CD8-positive, alpha-beta memory T cell (primary cell): ENCODE results near the gene MYMX. TPM values are rescaled to one million over a fixed set of nuclear protein-coding genes. Genes with fewer than 3 reads are reported as not detected.

Experiments used
- CTCF ChIA-PET: fragments of 350-600 bp; sonication (Branson Sonifier 250); formaldehyde crosslinking; loops from one replicate; lab custom pipeline; 2021; ENCODE audit warnings: antibody characterized with exemption; lab: Charles Lee
- POLR2A ChIA-PET: fragments of 350-600 bp; sonication (Branson Sonifier 250); formaldehyde crosslinking; loops from one replicate; lab custom pipeline; 2021; ENCODE audit warnings: antibody characterized with exemption; lab: Charles Lee
- DNase-seq, 5 donors: peaks; one replicate each; pipeline versions ENCODE4 v3.0.0 to v3.0.0-alpha.2; 2020 to 2022; ENCODE audit warnings: mixed read lengths in 1 of 5
- H3K27ac ChIP-seq: one replicate; pipeline ENCODE4 v1.7.0; 2013; ENCODE audit warnings: low read depth, mild to moderate bottlenecking, low read length, moderate library complexity
- H3K27me3 ChIP-seq: 2 replicates; pipeline ENCODE4 v1.7.0; 2013; ENCODE audit warnings: low read length, mild to moderate bottlenecking; ENCODE audit not compliant: insufficient read depth, poor library complexity, severe bottlenecking
- H3K36me3 ChIP-seq: 2 replicates; pipeline ENCODE4 v1.7.0; 2013; ENCODE audit warnings: mild to moderate bottlenecking, low read length, moderate library complexity; ENCODE audit not compliant: insufficient read depth
- H3K4me1 ChIP-seq: 2 replicates; pipeline ENCODE4 v1.7.0; 2013; ENCODE audit warnings: mild to moderate bottlenecking, low read length, moderate library complexity; ENCODE audit not compliant: insufficient read depth
- H3K4me3 ChIP-seq: 2 replicates; pipeline ENCODE4 v1.7.0; 2013; ENCODE audit warnings: mild to moderate bottlenecking, low read length
- H3K9me3 ChIP-seq: 2 replicates; pipeline ENCODE4 v1.7.0; 2013; ENCODE audit warnings: mild to moderate bottlenecking, low read length
- H3K27ac Mint-ChIP-seq, 8 donors: one replicate each; pipeline ENCODE4 v1.8.0; 2020 to 2021; ENCODE audit warnings: mixed read lengths in 8 of 8, mild to moderate bottlenecking in 6 of 8, inconsistent platforms in 3 of 8, moderate library complexity in 3 of 8
- H3K27me3 Mint-ChIP-seq, 2 donors: one replicate each; pipeline ENCODE4 v1.8.0; 2020 to 2021; ENCODE audit warnings: mixed read lengths in 2 of 2, mild to moderate bottlenecking in 1 of 2, moderate library complexity in 1 of 2
- H3K36me3 Mint-ChIP-seq, 3 donors: one replicate each; pipeline ENCODE4 v1.8.0; 2020 to 2021; ENCODE audit warnings: mixed read lengths in 3 of 3, inconsistent platforms in 1 of 3, mild to moderate bottlenecking in 1 of 3
- H3K4me1 Mint-ChIP-seq, 3 donors: one replicate each; pipeline ENCODE4 v1.8.0; 2020 to 2021; ENCODE audit warnings: mixed read lengths in 3 of 3, inconsistent platforms in 1 of 3, mild to moderate bottlenecking in 1 of 3
- H3K4me3 Mint-ChIP-seq, 7 donors: one replicate each; pipeline ENCODE4 v1.8.0; 2020 to 2021; ENCODE audit warnings: mixed read lengths in 7 of 7, mild to moderate bottlenecking in 6 of 7, moderate library complexity in 4 of 7, inconsistent platforms in 2 of 7
- H3K9me3 Mint-ChIP-seq, 5 donors: one replicate each; pipeline ENCODE4 v1.8.0; 2020 to 2022; ENCODE audit warnings: mixed read lengths in 5 of 5, mild to moderate bottlenecking in 3 of 5, moderate library complexity in 2 of 5, inconsistent platforms in 1 of 5
- polyA plus RNA-seq: library from polyadenylated mRNA; unstranded; fragments of 300-500 nt; fragmentation: Illumina TruSeq; gene quantifications from one replicate; pipeline ENCODE4 v1.2.3, GENCODE V29; 2021
- total RNA-seq, 2 experiments: library from RNA; stranded (reverse); gene quantifications; one replicate each; pipeline ENCODE4 v1.2.3, GENCODE V29; 2021

Gene MYMX
- total and polyA plus RNA-seq, 3 experiments from 2014 or later = not detected

DNA sequence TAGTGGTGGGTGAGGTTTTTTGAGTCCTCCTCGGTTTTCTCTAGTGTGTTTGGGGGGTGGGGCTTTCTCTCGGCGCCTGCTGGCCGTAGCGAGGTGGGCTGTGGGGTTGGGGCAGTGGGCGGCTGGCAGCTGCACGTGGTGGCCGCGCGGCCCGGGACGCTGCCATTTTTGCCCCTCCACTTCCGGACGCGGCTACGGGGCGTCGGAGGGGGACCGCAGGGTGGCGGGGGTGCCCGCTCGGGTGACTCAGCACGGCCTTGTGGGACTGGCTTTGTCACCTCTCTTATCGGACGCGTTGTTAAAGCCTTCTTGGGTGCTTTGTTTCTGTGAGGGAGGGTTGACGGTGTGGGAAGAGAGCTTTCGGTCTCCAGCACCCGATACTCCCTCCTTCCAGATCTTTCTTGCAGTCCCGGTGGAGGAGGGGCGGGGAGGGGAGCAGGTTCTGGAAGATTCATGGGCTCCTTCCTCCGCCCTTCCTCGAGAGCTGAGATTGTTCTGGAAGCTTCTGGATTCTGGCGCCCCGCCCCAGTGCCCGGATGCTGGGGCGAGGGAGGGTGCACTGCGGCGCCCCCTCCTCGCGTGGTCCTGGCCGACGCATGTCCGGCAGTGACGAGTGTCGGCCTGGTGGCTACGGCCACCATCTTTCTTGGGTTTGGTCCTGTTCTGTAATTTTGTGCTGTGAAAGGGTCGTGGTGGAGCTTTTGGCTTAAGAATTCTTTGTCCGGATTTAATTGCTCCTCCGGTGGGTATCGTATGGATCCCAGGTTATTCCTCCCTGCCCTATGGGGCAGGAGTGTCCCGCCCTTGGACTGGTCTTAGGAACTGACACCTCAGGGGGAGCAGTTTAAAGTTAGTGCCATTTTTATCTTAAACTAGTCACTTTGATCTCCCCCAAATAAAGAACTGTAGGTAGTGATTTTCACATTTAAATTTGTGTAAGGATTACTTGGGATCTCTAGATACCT lies 30.9 kb downstream of the MYMX start:
- H3K27ac ChIP-seq = peak overlapping the region; percentile 98
- Mint-ChIP-seq H3K36me3 (peaks cover 11 to 60% (median 22%) of the 10 kb centered on the region in 3 donors), H3K9me3 (peaks cover 0 to 2% (median 0%) of the 10 kb centered on the region in 5 donors), H3K27ac (peak overlapping the region; percentile 91 to 99 (median 98)), H3K4me3 (peak overlapping the region; percentile 91 to 99 (median 98)), H3K4me1 (peaks cover 39 to 56% (median 52%) of the 10 kb centered on the region in 3 donors), H3K27me3 (peaks cover 0 to 7% of the 10 kb centered on the region in 2 donors)
- peaks cover 43% of the 10 kb centered on the region for H3K36me3 ChIP-seq
- no peaks in the 10 kb centered on the region for H3K27me3 ChIP-seq
- peak; percentile 81 to 95 (median 86) for DNase-seq
- peak overlapping the region; percentile 98 for H3K4me3 ChIP-seq
- H3K9me3 ChIP-seq = no peaks in the 10 kb centered on the region
- POLR2A ChIA-PET = interaction anchor here (0.6 to 3.9 kb wide), 16 partner anchors 9 to 1076 kb away, joined by 3 to 77 read pairs (median 6); partner anchors contain the start of genes CDC5L, GTPBP2, NFKBIE and SLC29A1
- peaks cover 23% of the 10 kb centered on the region for H3K4me1 ChIP-seq
- CTCF ChIA-PET = interaction anchor here (0.8 to 6.3 kb wide), 10 partner anchors 9 to 97 kb away, joined by 3 to 74 read pairs (median 4); partner anchors contain the start of gene SLC35B2

GRCh38 chr6:44248579-44248978 lies 31.9 kb downstream of the MYMX start:
- Mint-ChIP-seq H3K9me3 (peaks cover 0 to 2% (median 0%) of the 10 kb centered on the region in 5 donors), H3K27ac (peak overlapping the region; percentile 91 to 99 (median 98)), H3K27me3 (peaks cover 0 to 7% of the 10 kb centered on the region in 2 donors), H3K4me3 (peak overlapping the region; percentile 91 to 99 (median 98)), H3K36me3 (peaks cover 19 to 70% (median 29%) of the 10 kb centered on the region in 3 donors), H3K4me1 (peaks cover 48 to 65% (median 62%) of the 10 kb centered on the region in 3 donors)
- POLR2A ChIA-PET = interaction anchor here (3.1 to 3.9 kb wide), 4 partner anchors 8 to 25 kb away, joined by 21 to 77 read pairs (median 24); partner anchors contain the start of genes NFKBIE, SLC29A1 and SLC35B2
- CTCF ChIA-PET = interaction anchor here (1.6 to 6.3 kb wide), 4 partner anchors 8 to 76 kb away, joined by 3 to 74 read pairs (median 22); partner anchors contain the start of gene SLC35B2
- DNase-seq = no peak
- Histone ChIP-seq H3K36me3 (peaks cover 52% of the 10 kb centered on the region), H3K9me3 (no peaks in the 10 kb centered on the region), H3K4me1 (peaks cover 23% of the 10 kb centered on the region), H3K27me3 (no peaks in the 10 kb centered on the region), H3K4me3 (peak overlapping the region; percentile 98), H3K27ac (peak overlapping the region; percentile 98)

DNA sequence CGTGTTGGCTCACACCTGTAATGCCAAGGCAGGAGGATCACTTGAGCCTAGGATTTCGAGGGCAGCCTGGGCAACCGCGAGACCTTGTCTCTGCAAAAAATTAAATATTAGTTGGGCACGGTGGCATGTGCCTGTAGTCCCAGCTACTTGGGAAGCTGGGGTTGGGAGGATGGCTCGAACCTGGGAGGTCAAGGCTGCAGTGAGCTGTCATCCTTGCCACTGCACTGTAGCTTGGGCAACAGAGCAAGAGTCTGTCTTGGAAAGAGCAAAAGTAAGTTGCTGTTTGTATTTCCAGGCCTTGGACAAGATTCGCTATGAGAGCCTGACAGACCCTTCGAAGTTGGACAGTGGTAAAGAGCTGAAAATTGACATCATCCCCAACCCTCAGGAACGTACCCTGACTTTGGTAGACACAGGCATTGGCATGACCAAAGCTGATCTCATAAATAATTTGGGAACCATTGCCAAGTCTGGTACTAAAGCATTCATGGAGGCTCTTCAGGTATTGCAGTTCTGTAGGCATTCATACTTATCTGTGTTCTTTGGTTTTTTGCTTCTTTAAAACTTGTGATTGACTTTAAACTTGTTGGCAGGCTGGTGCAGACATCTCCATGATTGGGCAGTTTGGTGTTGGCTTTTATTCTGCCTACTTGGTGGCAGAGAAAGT lies 32.5 kb downstream of the MYMX start:
- peaks cover 0 to 7% of the 10 kb centered on the region in 2 donors for H3K27me3 Mint-ChIP-seq
- CTCF ChIA-PET = interaction anchor here (1.6 to 6.3 kb wide), 2 partner anchors 7 to 77 kb away, joined by 5 to 74 read pairs; partner anchors contain the start of gene SLC35B2
- no peak for DNase-seq
- H3K4me3 ChIP-seq = peak overlapping the region; percentile 98
- H3K9me3 Mint-ChIP-seq = peaks cover 0 to 2% (median 0%) of the 10 kb centered on the region in 5 donors
- no peaks in the 10 kb centered on the region for H3K27me3 ChIP-seq
- no peaks in the 10 kb centered on the region for H3K9me3 ChIP-seq
- H3K4me1 Mint-ChIP-seq = peaks cover 53 to 70% (median 68%) of the 10 kb centered on the region in 3 donors
- peak overlapping the region; percentile 91 to 99 (median 98) for H3K4me3 Mint-ChIP-seq
- peak overlapping the region; percentile 81 to 99 (median 98) for H3K27ac Mint-ChIP-seq
- H3K36me3 ChIP-seq = peaks cover 57% of the 10 kb centered on the region
- peaks cover 23% of the 10 kb centered on the region for H3K4me1 ChIP-seq
- peaks cover 22 to 75% (median 31%) of the 10 kb centered on the region in 3 donors for H3K36me3 Mint-ChIP-seq
- POLR2A ChIA-PET = interaction anchor here (3.1 to 3.9 kb wide), 4 partner anchors 7 to 26 kb away, joined by 21 to 77 read pairs (median 24); partner anchors contain the start of genes NFKBIE, SLC29A1 and SLC35B2
- H3K27ac ChIP-seq = peak overlapping the region; percentile 98

- Mint-ChIP-seq H3K9me3 (peaks cover 0 to 2% (median 0%) of the 10 kb centered on the region in 5 donors), H3K36me3 (peaks cover 22 to 85% (median 34%) of the 10 kb centered on the region in 3 donors), H3K4me1 (peaks cover 58 to 79% (median 76%) of the 10 kb centered on the region in 3 donors), H3K27ac (peak overlapping the region; percentile 2 to 98 (median 70)), H3K27me3 (peaks cover 0 to 9% of the 10 kb centered on the region in 2 donors), H3K4me3 (peak overlapping the region in 4 of 7 donors; percentile 19 to 99 (median 60))
- Histone ChIP-seq H3K27me3 (no peaks in the 10 kb centered on the region), H3K4me3 (no peak overlapping the region), H3K4me1 (peaks cover 23% of the 10 kb centered on the region), H3K9me3 (no peaks in the 10 kb centered on the region), H3K36me3 (peaks cover 67% of the 10 kb centered on the region), H3K27ac (no peak overlapping the region)
- no peak for DNase-seq
- CTCF ChIA-PET = no interaction called here
- POLR2A ChIA-PET = no interaction called here
These were observed 33.5 kb downstream of the MYMX start for GRCh38 chr6:44250067-44250717.

GRCh38 chr6:44250718-44251123 lies 34.0 kb downstream of the MYMX start:
- Histone ChIP-seq H3K36me3 (peaks cover 72% of the 10 kb centered on the region), H3K4me3 (no peak overlapping the region), H3K27me3 (no peaks in the 10 kb centered on the region), H3K9me3 (no peaks in the 10 kb centered on the region), H3K4me1 (peaks cover 22% of the 10 kb centered on the region), H3K27ac (no peak overlapping the region)
- H3K9me3 Mint-ChIP-seq = peaks cover 0 to 2% (median 0%) of the 10 kb centered on the region in 5 donors
- H3K4me3 Mint-ChIP-seq = peak overlapping the region in 1 of 7 donors; percentile 97
- no peak for DNase-seq
- peaks cover 22 to 90% (median 34%) of the 10 kb centered on the region in 3 donors for H3K36me3 Mint-ChIP-seq
- CTCF ChIA-PET = interaction anchor here (1.7 kb wide), 1 partner anchor 13 kb away, joined by 7 read pairs; no protein-coding TSS in a partner anchor
- H3K4me1 Mint-ChIP-seq = peaks cover 58 to 79% (median 76%) of the 10 kb centered on the region in 3 donors
- POLR2A ChIA-PET = no interaction called here
- H3K27ac Mint-ChIP-seq = peak overlapping the region in 2 of 8 donors; percentile 13 to 98
- H3K27me3 Mint-ChIP-seq = peaks cover 0 to 9% of the 10 kb centered on the region in 2 donors

DNA sequence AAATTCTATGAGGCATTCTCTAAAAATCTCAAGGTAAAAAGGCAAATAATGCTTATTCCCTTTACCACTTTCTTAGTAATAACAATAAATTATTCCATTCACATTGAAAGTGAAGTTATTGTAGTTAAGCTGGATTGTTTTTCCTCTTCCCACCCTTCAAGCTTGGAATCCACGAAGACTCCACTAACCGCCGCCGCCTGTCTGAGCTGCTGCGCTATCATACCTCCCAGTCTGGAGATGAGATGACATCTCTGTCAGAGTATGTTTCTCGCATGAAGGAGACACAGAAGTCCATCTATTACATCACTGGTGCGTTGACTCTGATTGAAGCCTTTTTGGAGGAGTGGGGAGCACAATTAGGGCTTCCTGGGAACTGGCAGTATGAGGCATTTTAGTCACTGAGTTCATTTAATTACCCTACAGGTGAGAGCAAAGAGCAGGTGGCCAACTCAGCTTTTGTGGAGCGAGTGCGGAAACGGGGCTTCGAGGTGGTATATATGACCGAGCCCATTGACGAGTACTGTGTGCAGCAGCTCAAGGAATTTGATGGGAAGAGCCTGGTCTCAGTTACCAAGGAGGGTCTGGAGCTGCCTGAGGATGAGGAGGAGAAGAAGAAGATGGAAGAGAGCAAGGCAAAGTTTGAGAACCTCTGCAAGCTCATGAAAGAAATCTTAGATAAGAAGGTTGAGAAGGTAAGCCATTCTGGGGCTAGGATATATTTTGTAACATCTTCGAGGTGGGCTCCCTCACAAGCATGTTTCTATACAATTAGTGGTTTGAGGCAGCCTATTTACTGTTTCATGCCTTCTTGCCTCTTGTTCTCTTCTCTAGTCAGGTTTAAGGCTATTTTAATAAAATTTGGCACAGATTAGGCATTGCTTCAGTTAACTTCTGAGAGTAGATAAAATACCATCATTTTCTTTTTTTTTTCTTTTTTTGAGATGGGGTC lies 35.1 kb downstream of the MYMX start:
- H3K36me3 ChIP-seq = peaks cover 74% of the 10 kb centered on the region
- DNase-seq = no peak
- H3K4me3 ChIP-seq = no peak overlapping the region
- H3K4me1 ChIP-seq = peaks cover 29% of the 10 kb centered on the region
- no peaks in the 10 kb centered on the region for H3K9me3 ChIP-seq
- H3K4me1 Mint-ChIP-seq = peaks cover 66 to 85% (median 81%) of the 10 kb centered on the region in 3 donors
- no peaks in the 10 kb centered on the region for H3K27me3 ChIP-seq
- H3K36me3 Mint-ChIP-seq = peaks cover 22 to 90% (median 34%) of the 10 kb centered on the region in 3 donors
- H3K27me3 Mint-ChIP-seq = peaks cover 0 to 8% of the 10 kb centered on the region in 2 donors
- ChIA-PET POLR2A (no interaction called here), CTCF (interaction anchor here (0.9 to 1.7 kb wide), 3 partner anchors 12 to 16 kb away, joined by 3 to 7 read pairs (median 3); no protein-coding TSS in a partner anchor)
- H3K9me3 Mint-ChIP-seq = peaks cover 0 to 2% (median 0%) of the 10 kb centered on the region in 5 donors
- peak overlapping the region in 5 of 8 donors; percentile 43 to 98 (median 56) for H3K27ac Mint-ChIP-seq
- no peak overlapping the region for H3K27ac ChIP-seq
- peak overlapping the region in 2 of 7 donors; percentile 48 to 97 for H3K4me3 Mint-ChIP-seq
